ENCODE data around the gene DTYMK.
A peak's percentile ranks its signal among the peaks of the same experiment; 100 is the strongest.

The DTYMK gene

DNA sequence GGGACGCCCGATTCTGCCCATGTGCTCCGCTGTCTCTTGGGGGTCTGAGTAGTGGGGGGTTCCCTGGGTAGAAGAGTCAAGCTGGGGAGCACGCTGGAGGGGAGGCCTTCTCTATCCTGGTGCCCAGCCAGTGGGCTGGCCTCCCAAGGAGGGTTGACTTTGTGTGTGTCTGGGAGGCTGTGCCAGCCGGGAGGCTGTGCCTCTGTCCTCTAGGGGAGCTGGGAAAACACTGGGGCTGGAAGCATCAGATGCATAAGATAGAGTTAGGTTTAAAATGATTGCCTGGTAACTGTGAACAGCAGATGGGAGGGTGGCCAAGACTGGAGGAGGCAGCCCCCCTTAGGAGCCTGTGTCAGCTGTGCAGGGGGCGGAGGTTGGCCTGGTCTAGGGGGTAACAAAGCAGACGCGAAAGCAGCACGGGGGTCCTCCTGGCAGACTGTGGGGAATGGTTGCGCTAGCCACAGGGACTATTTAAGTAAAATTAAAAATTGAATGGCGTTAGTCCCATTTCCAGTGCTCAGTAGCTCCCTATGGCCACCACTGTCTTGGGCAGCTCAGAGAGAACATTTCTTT is 16.5 kb upstream of the DTYMK start:
- no peak for DNase-seq

DNA sequence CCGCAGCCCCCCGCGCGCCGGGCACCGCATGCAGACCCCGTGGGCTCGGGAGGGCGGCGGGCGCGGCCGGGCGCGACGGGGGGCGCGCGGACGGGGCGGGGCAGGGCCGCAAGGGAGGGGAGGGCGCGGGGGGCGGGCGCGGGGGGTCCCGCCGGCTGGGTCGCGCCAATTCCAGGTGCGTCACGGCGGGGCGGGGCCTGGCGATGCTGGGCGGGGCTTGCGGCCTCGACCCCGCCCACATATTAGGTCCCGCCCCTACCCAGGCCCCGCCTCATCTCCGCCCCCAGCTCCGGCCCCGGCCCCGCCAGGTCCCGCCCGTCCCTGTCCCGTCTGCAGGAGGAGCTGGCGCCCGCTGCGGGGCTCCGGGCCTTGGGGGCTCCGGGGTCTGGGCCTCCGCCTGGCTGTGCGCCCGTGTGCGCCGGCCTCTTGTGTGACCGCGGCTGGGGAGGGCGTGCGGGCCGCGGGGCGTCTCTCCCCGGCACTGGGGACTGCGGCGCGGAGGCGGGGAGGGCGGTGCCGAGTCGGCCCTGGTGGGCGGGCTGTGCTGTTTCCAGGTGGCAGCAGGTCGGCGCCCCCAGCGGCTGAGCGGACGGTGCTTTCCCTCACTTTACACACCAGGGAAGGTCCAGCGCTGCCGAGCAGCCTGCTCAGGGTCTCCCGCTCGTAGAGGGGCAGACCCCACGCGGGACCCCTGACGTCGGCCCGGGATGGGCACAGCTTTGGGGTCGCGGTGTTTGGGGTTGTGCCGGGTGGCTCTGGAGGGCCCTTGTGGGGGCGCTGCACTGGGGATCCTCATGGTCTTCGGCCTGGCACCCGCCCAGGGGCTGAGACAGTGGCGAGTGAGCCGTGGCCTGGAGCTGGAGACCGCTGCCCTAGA is 15.8 kb upstream of the DTYMK start:
- DNase-seq: peak; percentile 4

DNA sequence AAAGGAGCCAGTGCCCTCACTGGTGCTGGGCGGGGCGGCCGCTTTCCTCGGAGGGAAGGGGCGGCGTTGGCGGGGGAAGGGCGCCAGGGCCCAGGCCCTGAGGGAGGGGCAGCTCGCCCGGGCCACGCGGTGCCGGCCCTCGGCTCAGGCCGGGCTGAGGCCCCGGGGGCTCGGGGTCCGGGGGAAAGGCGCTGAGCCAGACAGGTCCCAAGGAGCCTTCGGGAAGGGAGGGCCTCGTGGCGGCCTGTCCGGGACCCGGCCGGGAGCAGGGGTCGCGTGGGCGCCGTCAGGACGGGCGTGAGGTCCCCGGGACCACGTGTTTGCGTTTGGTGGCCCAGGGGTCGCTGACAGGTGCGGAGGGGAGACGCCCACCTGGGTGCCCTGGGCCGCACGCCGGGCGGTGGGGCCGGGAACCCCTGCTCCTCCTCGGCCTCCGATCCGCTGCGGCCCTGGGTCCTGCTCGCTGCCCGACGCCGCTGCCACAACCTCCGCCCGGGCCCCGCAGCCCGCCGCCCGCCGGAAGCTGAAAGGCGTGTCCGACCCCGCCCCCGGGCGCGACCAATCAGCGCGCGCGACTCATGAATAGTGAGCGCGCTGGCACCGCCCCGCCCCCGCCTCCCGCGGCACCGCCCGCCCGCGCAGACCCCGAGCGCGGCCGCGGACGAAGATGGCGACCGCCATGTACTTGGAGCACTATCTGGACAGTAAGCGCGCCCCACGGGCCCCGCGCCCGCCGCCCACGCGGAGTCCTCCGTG is 15.0 kb upstream of the DTYMK start, which contains the start of gene ING5:
Gene ING5 (plus strand): TSS at position 641 of the 756 bp plus-strand sequence. CDS start 27 bp downstream, at position 668.
- DNase-seq: no peak

DNA sequence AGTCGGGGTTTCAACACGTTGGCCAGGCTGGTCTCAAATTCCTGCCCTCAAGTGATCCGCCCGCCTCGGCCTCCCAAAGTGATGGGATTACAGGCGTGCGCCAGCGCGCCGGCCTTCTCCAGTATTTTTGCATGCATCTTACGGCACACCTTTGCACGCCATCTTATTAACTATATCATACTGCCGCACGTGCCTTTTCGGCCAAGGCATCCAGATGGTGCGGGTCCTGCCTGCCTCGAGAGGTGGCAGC is 14.5 kb upstream of the DTYMK start:
- DNase-seq: peak; percentile 71

DNA sequence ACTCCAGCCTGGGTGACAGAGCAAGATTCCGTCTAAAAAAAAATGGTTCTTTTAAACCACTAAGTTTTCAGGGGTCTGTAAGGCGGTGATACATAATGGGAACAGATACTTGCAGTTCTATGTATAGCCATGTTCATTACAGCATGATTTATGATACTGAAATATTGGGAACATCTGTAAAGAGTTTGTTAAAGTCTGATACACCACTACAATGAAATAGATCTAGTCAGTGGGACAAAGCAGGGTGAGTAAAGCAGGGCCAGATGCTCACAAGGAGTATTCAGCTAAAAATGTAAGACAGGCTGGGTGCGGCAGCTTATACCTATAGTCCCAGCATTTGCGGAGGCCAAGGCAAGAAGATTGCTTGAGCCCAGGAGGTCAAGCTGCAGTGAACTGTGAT is 9.0 kb upstream of the DTYMK start:
- DNase-seq: no peak

DNA sequence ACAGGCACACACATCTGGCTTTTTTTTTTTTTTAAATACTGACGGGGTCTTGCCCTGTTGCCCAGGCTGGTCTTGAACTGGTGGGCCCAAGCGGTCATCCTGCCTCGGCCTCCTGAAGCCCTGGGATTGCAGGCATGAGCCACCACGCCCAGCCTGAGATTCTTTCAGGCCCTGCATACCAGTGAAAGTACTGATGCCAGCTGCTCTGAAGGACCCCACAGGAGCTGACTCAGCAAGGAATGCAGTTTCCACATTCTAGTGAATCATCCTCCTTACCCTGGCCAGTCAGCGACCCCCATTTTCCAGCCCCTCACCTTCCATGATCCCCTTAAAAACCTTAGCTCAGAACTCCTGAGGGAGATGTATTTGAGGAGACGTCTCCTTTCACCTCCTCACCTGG is 5.8 kb upstream of the DTYMK start:
- DNase-seq: no peak

DNA sequence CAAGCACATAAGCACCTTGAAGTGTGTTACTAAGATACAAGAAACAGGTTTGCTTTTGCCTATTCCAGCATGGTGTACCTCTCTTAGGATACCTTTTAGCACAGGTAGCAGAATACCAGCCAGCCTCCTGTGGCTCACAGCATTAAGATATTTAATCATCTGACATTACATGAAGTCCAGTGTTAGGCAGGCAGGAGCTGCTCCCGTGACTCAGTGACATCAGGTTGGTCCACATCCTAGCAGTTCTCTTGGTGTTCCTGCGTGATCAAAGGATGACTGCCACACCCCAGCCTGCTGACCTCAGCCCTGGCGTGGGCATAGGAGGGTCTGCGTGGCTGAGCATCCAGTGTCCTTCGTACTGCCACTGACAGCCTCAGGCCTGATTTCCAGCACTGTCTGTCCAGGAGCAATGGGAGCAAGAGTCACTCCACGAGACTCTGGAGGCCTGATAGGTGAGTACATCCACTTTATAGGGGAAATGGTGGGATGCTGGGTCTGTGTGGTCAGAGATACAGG is 3.6 kb upstream of the DTYMK start:
- DNase-seq: no peak

DNA sequence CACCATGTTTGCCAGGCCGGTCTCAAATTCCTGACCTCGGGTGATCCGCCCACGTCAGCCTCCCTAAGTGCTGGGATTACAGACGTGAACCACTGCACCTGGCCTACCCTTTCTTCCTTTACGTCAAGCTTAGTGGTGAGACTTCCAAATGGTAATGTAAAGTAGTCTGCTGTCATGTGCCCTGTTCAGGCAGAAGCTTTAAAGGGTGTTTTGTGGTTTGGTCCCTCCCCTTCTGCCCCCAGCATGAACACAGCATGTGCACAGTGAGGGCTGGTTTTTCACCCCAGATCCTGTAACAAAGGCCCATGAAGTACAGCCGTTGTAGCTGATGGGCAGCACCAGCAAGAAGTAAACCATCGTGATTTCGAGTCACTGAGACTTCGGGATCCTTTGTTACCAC is 2.7 kb upstream of the DTYMK start:
- no peak for DNase-seq

DNA sequence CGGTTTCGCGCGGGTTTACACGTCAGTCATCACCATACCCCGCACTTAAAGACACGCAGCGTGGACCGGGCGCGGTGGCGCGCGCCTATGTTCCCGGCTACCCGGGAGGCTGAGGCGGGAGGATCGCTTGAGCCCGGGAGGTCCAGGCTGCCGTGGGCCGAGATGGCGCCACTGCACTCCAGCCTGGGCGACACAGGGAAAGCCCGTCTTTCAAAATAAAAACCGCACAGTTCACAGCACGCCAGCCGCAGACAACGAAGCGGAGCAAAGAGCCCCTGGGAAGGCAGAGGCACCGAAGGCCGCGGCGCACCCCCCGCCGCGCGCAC is 328 bp downstream of the DTYMK start:
- DNase-seq: no peak

DNA sequence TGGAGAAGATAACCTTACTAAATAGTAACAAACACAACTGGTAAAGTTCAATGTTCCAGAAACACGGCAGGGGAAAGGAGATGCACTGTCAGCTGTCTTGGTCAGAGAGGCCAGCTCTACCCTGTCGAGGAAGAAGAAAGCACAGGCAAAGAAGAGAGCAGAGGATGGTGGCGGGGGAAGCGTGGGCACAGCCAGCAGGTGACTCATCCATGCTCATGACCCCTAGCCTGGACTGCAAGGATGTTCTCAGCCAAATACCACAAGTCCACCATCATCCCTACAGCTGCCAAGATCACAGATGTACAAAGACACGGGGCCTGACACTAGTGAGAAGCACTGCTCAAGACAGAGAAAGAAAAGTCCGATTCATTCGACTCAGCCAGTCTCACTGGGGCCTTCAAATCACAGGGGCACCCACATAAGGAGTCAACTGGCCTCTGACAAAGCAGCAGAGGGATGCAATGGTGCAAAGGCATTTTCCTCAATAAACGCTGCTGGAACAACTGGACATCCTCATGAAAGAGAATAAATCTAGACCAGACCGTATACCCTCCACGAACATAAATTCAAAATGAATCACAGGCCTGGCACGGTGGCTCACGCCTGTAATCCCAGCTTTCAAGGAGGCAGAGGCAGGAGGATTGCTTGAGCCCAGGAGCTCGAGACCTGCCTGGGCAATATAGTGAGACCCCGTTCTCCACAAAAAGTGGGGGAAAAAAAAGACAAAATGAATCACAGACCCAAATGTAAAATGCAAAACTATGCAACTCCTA is 5.6 kb downstream of the DTYMK start:
- DNase-seq: no peak

DNA sequence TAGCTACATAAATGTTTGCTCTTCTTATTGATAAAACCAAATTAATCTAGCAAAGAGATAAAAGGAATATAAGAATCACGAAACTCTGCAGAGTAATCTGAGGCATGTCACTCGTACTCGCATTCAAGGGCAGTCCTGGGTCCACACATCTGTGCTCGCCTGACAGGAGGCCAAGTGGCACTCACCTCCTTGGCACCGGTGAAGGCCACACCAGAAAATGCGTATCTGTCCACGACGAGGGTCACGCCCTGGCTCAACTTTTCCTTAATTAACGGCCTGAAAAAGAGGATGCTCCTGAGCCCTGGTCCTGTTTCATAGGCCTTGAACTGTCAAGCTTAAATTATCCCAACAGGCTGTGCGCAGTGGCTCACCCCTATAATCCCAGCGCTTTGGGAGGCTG is 6.6 kb downstream of the DTYMK start:
- DNase-seq: no peak

DNA sequence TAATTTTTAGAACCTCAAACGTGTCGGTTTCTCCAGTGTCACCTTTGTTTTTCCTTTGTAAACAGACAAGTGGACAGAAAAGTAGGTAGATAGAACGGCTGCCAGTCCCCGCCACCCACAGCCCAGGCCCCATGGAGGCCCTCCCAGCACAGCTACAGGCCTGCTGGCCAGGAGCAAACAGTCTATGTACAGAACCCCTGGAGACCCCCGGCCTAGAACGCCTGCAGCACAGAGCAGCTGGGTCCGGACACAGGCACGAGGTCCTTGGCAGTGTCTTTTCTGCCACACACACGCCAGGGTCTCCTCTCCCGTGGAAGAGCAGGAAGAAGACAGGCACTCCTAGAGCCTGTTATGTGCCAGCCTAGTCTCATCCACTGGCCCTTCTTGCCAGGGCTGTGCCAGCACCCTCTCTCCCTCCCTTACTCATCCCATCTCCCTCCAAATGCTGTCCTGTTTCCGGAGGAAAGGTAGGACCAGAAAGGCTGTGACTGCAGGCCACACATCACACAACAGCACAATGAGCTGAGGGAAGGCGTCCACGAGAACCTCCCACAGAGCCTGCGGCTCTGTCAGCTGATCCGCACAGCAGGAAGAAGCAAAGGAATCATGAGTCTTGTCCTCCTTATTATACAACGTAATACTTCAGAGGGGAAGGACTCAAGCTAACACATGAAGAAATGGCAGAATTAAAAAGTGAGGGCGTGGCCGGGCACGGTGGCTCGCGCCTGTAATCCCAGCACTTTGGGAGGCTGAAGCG is 7.7 kb downstream of the DTYMK start:
- no peak for DNase-seq

DNA sequence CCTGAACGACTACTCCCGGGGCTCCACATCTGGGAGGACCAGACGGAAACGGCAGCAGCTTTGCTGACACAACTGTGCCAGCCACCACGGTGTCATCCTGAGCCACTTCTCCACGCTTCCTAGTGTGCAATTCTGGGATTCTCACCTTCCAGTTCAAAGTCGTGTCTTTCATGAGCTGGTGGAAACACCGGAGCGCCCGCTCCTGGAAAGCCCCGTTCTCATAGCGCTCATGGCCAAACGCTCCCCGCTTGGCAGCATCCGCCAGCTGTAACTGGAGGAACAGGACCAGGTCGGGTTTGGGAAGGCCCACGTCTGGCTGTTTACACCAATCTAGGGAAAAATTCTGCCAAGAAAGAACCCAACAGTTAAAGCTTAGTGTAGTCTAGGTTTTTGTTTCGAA is 8.3 kb downstream of the DTYMK start:
- no peak for DNase-seq

DNA sequence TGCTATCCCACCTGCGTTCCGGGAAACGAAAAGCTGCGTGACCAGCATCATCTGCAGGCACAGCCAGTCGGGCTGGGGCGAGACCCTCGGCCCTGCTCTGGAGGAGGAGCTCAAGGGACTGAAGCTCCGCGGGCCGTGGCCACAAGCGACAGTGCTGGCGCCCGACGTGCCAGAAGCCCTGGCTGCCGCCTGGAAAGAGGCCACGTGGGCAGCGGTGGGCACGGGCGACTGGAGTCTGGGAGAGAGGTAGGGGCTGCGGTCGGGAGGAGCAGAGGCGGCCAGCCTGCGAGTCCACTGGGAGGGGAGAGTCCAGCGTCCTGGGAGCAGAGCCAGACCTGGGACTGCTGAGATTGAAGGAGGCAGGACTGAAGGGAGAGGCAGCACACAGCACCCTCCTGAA is 9.2 kb downstream of the DTYMK start:
- no peak for DNase-seq

DNA sequence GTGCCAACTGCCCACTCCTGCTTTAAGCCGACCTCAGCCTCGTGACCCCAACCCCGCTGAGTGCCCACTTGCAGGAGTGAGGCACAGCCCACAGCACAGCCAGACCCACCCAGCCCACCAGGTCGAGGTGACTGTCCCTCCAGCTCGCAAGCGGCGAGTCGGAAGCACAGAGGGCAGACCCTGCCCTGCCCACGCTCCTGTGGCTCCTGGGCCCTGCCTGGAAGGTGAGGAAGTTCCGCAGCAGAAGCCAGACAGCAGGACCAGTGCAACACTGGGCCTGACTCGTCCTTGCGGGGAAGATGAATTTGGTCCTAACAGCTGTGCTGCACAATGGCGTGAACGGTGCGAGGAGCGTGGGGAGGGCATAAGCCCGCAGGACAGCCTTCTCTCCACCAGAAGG is 9.9 kb downstream of the DTYMK start:
- no peak for DNase-seq

DNA sequence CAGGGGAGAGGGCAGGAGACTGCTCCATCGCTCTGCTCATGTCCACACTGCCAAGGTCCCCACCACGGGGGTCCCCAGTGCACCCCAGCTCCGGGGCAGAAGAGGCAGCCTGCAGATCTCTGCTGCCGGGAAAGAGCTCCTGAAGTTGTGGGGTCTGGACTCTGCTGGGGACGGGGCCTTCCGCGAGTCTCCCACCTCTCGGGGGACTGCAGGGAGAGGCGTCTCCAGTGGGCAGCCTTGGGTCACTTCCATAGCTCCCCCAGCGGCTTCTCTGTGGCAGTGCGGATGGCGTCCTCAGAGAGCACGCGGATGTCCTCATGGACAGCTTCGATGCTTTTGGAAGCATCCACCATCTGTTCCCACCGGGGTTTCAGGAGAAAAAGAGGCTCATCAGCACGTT is 10.7 kb downstream of the DTYMK start:
- no peak for DNase-seq

DNA sequence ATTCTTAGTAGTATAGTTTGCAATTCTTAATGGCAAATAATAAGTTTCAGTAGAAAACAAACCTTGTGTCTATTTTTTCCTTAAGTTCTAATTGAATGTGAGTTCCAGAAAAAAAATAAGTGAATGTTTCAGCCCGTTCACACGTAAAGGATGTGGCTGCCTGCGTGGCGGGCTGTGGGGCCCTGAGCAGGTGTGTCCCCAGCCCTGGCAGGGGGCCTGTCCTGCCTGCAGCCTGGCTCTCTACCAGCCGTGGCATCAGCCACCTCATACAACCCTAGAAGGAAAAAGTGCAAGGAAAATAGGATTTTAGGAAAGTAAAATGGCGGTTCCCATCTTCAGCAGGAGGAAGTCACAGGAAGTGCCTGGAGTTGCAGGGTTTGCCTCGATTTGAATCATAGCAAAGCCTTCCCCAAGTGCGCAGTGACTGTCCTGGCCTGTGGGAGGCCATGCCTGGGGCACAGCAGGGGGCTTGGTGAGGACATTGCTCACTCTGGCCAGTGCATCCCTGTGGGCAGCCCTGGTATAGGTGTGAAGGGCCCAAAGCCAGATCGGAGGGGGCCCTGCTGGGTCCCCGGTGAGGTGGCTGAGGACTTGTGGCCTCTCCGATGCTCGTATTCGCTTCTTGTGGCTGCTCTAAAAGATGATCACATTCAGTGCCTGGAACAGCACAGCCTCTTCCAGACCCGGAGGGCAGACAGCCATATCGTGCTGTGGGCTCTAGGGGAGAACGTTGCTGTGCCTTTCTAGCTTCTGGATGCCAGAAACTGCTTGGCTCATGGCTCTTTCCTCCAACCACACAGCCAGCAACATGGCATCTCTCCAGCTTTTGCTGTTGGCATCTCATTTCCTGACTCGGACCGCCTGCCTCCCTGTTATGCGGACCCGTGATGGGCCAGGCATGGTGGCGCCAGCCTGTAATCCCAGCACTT is 12.6 kb downstream of the DTYMK start:
- DNase-seq: no peak

DNA sequence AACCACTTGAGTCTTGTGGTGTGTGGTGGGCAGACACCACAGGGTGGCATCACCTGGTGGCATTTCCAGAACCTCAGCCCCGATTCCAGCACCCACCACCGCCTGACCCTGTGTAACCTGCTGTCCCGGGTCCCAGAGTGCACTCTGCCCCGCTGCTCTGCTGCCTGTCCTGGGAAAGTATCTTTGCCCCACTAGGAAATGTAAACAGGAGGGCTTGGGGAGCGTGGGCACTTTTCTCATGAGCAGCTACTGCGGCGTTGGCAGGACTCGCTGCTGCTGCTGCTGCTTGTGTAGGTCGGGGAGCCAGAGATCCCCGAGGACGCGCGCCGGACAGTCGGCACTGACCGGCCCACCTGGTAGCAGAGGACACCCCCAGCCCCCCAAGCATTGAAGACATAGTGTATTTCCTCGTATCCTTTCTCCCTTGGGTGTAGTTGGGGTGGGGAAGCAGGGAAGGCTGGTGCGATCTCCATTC is 13.4 kb downstream of the DTYMK start:
- DNase-seq: no peak

DNA sequence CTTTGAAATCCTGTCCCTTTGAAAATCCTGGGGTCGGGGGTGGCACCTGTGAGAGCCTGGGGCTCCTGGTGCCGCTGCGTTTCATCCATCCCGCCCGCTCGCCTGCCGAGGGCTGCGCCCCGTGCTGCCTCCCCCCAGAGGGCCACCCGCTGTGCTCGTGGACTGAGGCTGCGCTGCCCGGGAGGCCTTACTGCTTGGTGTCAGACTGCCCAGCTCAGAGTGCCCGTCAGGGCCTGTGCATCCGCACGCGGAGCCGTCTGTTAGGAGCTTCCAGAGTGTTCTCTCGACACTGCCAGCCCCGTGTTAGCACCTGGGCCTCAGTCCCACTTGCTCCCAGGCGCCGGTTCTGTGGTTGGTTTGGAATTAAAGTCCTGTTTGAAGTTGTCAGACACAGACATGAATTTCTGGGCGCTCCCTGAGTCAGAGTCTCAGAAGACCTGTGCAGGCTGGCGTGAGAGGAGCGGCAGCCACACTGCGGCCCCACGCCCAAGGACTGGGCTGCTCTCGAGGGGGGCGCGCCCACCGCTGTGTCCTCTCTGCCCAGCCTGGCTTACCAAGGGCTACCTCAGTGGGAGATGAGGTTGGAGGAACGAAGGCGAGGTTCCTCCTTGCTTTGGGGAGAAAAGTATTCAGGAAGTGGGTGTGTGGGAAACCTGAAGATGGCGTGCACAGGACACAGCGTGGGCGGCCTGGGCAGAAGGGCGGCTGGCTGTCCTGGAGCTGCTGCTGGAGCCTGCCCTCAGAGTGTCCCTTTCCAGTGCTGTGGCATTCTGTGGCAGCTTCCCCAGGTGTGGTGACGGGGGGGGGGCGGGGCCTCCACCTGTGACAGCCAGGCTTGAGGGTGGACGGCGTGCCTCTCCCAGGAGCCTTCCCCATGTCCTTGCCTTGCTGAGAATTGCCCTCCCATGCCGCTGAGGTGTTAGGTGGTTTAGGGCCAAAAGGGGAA is 14.1 kb downstream of the DTYMK start:
- DNase-seq: no peak

Measured in NCI-H524 treated with DMSO at 0.1 percent for 48 hours (cell line).